Natural killer cell (primary cell): ENCODE results near the gene S100A3. TPM values are rescaled to one million over a fixed set of nuclear protein-coding genes. Genes with fewer than 3 reads are reported as not detected.
A peak's percentile ranks its signal among the peaks of the same experiment; 100 is the strongest.

Experiments used
- ATAC-seq, 3 donors: fragments of 150-1000 bp in 2 of 3; fragments of 200-7000 bp in 1 of 3; cut with Tn5 transposase; 1 replicate in 1 of 3; 2 replicates in 2 of 3; pipeline ENCODE4 v1.10.0; 2021; ENCODE audit warnings: mild to moderate bottlenecking in 2 of 3, moderate library complexity in 2 of 3
- DNase-seq, 2 donors: peaks; one replicate each; pipeline versions ENCODE4 v3.0.0 to v3.0.0-alpha.2; 2013 to 2021; ENCODE audit warnings: mixed read lengths in 1 of 2
- H3K27ac ChIP-seq: one replicate; pipeline ENCODE4 v1.5.1; 2013; ENCODE audit warnings: mild to moderate bottlenecking, low read length
- H3K27me3 ChIP-seq: one replicate; pipeline ENCODE4 v1.6.1; 2013; ENCODE audit warnings: low read length; ENCODE audit not compliant: control insufficient read depth, insufficient read depth
- H3K36me3 ChIP-seq: one replicate; pipeline ENCODE4 v1.6.1; 2013; ENCODE audit warnings: low read length; ENCODE audit not compliant: control insufficient read depth, insufficient read depth
- H3K4me1 ChIP-seq: one replicate; pipeline ENCODE4 v1.6.1; 2013; ENCODE audit warnings: low read length; ENCODE audit not compliant: control insufficient read depth, insufficient read depth
- H3K4me3 ChIP-seq: one replicate; pipeline ENCODE4 v1.5.1; 2013; ENCODE audit warnings: low read length
- H3K9me3 ChIP-seq: one replicate; pipeline ENCODE4 v1.6.1; 2013; ENCODE audit warnings: low read length; ENCODE audit not compliant: control insufficient read depth, insufficient read depth
- H3K27ac Mint-ChIP-seq, 2 donors: one replicate each; pipeline ENCODE4 v1.8.0; 2022; ENCODE audit warnings: mild to moderate bottlenecking in 2 of 2, mixed read lengths in 2 of 2, moderate library complexity in 1 of 2
- H3K27me3 Mint-ChIP-seq, 2 donors: one replicate each; pipeline ENCODE4 v1.8.0; 2022; ENCODE audit warnings: low read depth in 2 of 2, mixed read lengths in 2 of 2
- H3K36me3 Mint-ChIP-seq: one replicate; pipeline ENCODE4 v1.8.0; 2022; ENCODE audit warnings: mixed read lengths
- H3K4me1 Mint-ChIP-seq, 2 donors: one replicate each; pipeline ENCODE4 v1.8.0; 2022; ENCODE audit warnings: mixed read lengths in 2 of 2
- H3K4me3 Mint-ChIP-seq: one replicate; pipeline ENCODE4 v1.8.0; 2022; ENCODE audit warnings: mild to moderate bottlenecking, moderate library complexity, mixed read lengths
- H3K9me3 Mint-ChIP-seq, 2 donors: one replicate each; pipeline ENCODE4 v1.8.0; 2022; ENCODE audit warnings: mixed read lengths in 2 of 2
- CTCF ChIP-seq: fragments of 200-600 bp; IDR thresholded peaks from one replicate; pipeline ENCODE4 v1.8.0; 2022; ENCODE audit warnings: antibody characterized with exemption
- WGBS: methylation state at CpG from one replicate; pipeline ENCODE4 v1.1.7; 2013; ENCODE audit warnings: missing lambda C conversion rate; ENCODE audit not compliant: insufficient coverage; 5-methylcytosine and 5-hydroxymethylcytosine counted together
- intact Hi-C: fragments of 100-400 bp; cut with micrococcal nuclease; formaldehyde crosslinking; loops from one replicate; pipeline ENCODE4 v1.14.2; 2022
- total RNA-seq, 4 donors: library from RNA; stranded (reverse); fragments of 120-200 nt in 1 of 4; gene quantifications; one replicate each; pipeline versions ENCODE4 v1.2.3 to v1.2.4, GENCODE V29; 2013 to 2022

Gene S100A3
- total RNA-seq, 3 donors from 2014 or later (not counting 1 experiment from before 2014, with no cell fraction given): not detected

GRCh38 chr1:153509036-153509435 is 40.0 kb downstream of the S100A3 start:
- no peak for TF ChIP-seq CTCF
- H3K36me3 ChIP-seq: no peaks in the 10 kb centered on the region
- Mint-ChIP-seq H3K36me3 (no peaks in the 10 kb centered on the region), H3K27ac (peak overlapping the region in 1 of 2 donors; percentile 9), H3K4me1 (peaks cover 0 to 6% of the 10 kb centered on the region in 2 donors), H3K4me3 (no peak overlapping the region), H3K27me3 (no peaks in the 10 kb centered on the region), H3K9me3 (no peaks in the 10 kb centered on the region)
- no peaks in the 10 kb centered on the region for H3K9me3 ChIP-seq
- 94% methylated on average over 3 of the region's 3 CpGs for whole genome bisulfite sequencing
- peaks cover 3% of the 10 kb centered on the region for H3K4me1 ChIP-seq
- no peak overlapping the region for H3K4me3 ChIP-seq
- no peak for ATAC-seq
- DNase-seq: no peak
- H3K27me3 ChIP-seq: no peaks in the 10 kb centered on the region
- H3K27ac ChIP-seq: no peak overlapping the region
- intact Hi-C loops: no loop called here

GRCh38 chr1:153507926-153508583 is 41.0 kb downstream of the S100A3 start:
- no peak overlapping the region for H3K27ac ChIP-seq
- intact Hi-C loops: no loop called here
- H3K36me3 ChIP-seq: no peaks in the 10 kb centered on the region
- TF ChIP-seq CTCF: no peak
- no peak for DNase-seq
- H3K4me3 Mint-ChIP-seq: no peak overlapping the region
- no peak overlapping the region for H3K27ac Mint-ChIP-seq
- H3K27me3 Mint-ChIP-seq: no peaks in the 10 kb centered on the region
- no peaks in the 10 kb centered on the region for H3K9me3 ChIP-seq
- no peaks in the 10 kb centered on the region for H3K36me3 Mint-ChIP-seq
- H3K9me3 Mint-ChIP-seq: no peaks in the 10 kb centered on the region
- H3K4me1 ChIP-seq: peaks cover 3% of the 10 kb centered on the region
- WGBS: 98% methylated on average over 4 of the region's 11 CpGs
- ATAC-seq: no peak
- peaks cover 0 to 6% of the 10 kb centered on the region in 2 donors for H3K4me1 Mint-ChIP-seq
- no peaks in the 10 kb centered on the region for H3K27me3 ChIP-seq
- H3K4me3 ChIP-seq: no peak overlapping the region

GRCh38 chr1:153506831-153507413 is 42.1 kb downstream of the S100A3 start:
- Histone ChIP-seq H3K4me3 (no peak overlapping the region), H3K27ac (no peak overlapping the region), H3K4me1 (peaks cover 3% of the 10 kb centered on the region), H3K27me3 (no peaks in the 10 kb centered on the region), H3K9me3 (no peaks in the 10 kb centered on the region), H3K36me3 (no peaks in the 10 kb centered on the region)
- Mint-ChIP-seq H3K4me3 (no peak overlapping the region), H3K27ac (no peak overlapping the region), H3K27me3 (no peaks in the 10 kb centered on the region), H3K36me3 (no peaks in the 10 kb centered on the region), H3K4me1 (peaks cover 0 to 6% of the 10 kb centered on the region in 2 donors), H3K9me3 (no peaks in the 10 kb centered on the region)
- DNase-seq: no peak
- TF ChIP-seq CTCF: no peak
- ATAC-seq: no peak
- 88% methylated on average over 7 of the region's 7 CpGs for WGBS
- intact Hi-C loops: no loop called here
